Measurements from ENCODE around the gene CLIP4.

CLIP4 gene

DNA sequence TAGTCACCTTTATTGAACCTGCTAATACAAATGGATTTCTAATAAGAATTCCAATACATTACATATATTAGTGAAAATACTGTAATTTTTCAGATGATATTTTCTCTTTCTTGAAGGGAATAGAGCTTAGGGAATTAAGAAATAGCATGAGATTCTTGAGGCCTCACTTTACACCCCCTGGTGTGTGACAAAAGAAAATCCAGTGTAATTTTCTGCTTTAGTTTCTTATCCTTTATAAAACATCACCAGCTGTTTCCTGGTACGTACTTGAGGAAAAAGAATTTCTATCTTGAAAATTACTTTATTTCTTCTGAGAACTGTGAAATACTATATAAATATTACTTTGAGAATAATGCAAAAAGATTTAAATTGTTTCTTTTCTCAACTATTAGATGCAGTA, 71.6 kb downstream of the CLIP4 start (continued):
- TF ChIP-seq ZC3H10 (CRISPR knock-in tag; IDR thresholded peaks at IDR 0.05) = no peak
- TF ChIP-seq ZFP30 (CRISPR knock-in tag; IDR thresholded peaks at IDR 0.05) = no peak
- TF ChIP-seq ZFP3 (CRISPR knock-in tag; IDR thresholded peaks at IDR 0.05) = no peak
- TF ChIP-seq, protein P1, sequence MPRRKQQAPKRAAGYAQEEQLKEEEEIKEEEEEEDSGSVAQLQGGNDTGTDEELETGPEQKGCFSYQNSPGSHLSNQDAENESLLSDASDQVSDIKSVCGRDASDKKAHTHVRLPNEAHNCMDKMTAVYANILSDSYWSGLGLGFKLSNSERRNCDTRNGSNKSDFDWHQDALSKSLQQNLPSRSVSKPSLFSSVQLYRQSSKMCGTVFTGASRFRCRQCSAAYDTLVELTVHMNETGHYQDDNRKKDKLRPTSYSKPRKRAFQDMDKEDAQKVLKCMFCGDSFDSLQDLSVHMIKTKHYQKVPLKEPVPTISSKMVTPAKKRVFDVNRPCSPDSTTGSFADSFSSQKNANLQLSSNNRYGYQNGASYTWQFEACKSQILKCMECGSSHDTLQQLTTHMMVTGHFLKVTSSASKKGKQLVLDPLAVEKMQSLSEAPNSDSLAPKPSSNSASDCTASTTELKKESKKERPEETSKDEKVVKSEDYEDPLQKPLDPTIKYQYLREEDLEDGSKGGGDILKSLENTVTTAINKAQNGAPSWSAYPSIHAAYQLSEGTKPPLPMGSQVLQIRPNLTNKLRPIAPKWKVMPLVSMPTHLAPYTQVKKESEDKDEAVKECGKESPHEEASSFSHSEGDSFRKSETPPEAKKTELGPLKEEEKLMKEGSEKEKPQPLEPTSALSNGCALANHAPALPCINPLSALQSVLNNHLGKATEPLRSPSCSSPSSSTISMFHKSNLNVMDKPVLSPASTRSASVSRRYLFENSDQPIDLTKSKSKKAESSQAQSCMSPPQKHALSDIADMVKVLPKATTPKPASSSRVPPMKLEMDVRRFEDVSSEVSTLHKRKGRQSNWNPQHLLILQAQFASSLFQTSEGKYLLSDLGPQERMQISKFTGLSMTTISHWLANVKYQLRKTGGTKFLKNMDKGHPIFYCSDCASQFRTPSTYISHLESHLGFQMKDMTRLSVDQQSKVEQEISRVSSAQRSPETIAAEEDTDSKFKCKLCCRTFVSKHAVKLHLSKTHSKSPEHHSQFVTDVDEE (CRISPR knock-in tag; IDR thresholded peaks at IDR 0.05) = no peak
- TF ChIP-seq TCF4 (CRISPR knock-in tag; IDR thresholded peaks at IDR 0.05; ENCODE audit: borderline replicate concordance) = no peak

DNA sequence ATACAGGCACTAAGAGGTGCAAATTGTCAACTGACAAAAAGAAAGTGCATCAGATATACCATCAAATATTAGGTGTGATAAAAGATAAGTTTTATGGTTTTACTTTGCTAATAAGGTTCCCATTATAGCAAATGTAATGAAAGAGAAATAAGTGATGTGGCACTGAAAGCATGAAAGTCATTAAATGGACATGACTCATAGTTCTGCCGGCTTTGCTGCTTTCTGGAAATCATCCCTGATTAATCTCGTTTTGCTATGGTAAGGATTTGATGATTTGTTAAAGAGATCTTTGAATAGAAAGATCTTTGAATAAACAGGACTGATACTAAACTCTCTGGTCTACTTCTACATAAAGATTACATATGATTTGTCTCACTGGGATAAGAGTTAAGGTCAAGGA, 72.7 kb downstream of the CLIP4 start:
- TF ChIP-seq RARB (CRISPR knock-in tag; IDR thresholded peaks at IDR 0.05) (no peak), ISL1 (CRISPR knock-in tag; IDR thresholded peaks at IDR 0.05) (no peak), ZFP30 (CRISPR knock-in tag; IDR thresholded peaks at IDR 0.05) (no peak), ARNTL (CRISPR knock-in tag; IDR thresholded peaks at IDR 0.05; ENCODE audit: borderline replicate concordance, low read depth) (no peak), ZFP3 (CRISPR knock-in tag; IDR thresholded peaks at IDR 0.05) (no peak), TCF4 (CRISPR knock-in tag; IDR thresholded peaks at IDR 0.05; ENCODE audit: borderline replicate concordance) (no peak), ESRRG (CRISPR knock-in tag; IDR thresholded peaks at IDR 0.05) (no peak), GLIS3 (CRISPR knock-in tag; IDR thresholded peaks at IDR 0.05) (no peak), ZNF8 (CRISPR knock-in tag; IDR thresholded peaks at IDR 0.05) (no peak), BACH2 (CRISPR knock-in tag; IDR thresholded peaks at IDR 0.05; ENCODE audit: borderline replicate concordance) (no peak), TOX (CRISPR knock-in tag; IDR thresholded peaks at IDR 0.05; ENCODE audit: borderline replicate concordance) (no peak), ZNF70 (CRISPR knock-in tag; IDR thresholded peaks at IDR 0.05) (no peak), OSR1 (CRISPR knock-in tag; IDR thresholded peaks at IDR 0.05) (no peak), CSDC2 (CRISPR knock-in tag; IDR thresholded peaks at IDR 0.05) (no peak)
- TF ChIP-seq, protein P2, sequence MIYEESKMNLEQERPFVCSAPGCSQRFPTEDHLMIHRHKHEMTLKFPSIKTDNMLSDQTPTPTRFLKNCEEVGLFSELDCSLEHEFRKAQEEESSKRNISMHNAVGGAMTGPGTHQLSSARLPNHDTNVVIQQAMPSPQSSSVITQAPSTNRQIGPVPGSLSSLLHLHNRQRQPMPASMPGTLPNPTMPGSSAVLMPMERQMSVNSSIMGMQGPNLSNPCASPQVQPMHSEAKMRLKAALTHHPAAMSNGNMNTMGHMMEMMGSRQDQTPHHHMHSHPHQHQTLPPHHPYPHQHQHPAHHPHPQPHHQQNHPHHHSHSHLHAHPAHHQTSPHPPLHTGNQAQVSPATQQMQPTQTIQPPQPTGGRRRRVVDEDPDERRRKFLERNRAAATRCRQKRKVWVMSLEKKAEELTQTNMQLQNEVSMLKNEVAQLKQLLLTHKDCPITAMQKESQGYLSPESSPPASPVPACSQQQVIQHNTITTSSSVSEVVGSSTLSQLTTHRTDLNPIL (CRISPR knock-in tag; IDR thresholded peaks at IDR 0.05; ENCODE audit: low read depth) = no peak
- TF ChIP-seq, protein P3, sequence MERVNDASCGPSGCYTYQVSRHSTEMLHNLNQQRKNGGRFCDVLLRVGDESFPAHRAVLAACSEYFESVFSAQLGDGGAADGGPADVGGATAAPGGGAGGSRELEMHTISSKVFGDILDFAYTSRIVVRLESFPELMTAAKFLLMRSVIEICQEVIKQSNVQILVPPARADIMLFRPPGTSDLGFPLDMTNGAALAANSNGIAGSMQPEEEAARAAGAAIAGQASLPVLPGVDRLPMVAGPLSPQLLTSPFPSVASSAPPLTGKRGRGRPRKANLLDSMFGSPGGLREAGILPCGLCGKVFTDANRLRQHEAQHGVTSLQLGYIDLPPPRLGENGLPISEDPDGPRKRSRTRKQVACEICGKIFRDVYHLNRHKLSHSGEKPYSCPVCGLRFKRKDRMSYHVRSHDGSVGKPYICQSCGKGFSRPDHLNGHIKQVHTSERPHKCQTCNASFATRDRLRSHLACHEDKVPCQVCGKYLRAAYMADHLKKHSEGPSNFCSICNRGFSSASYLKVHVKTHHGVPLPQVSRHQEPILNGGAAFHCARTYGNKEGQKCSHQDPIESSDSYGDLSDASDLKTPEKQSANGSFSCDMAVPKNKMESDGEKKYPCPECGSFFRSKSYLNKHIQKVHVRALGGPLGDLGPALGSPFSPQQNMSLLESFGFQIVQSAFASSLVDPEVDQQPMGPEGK (CRISPR knock-in tag; IDR thresholded peaks at IDR 0.05; ENCODE audit: borderline replicate concordance) = no peak
- TF ChIP-seq, protein P4, sequence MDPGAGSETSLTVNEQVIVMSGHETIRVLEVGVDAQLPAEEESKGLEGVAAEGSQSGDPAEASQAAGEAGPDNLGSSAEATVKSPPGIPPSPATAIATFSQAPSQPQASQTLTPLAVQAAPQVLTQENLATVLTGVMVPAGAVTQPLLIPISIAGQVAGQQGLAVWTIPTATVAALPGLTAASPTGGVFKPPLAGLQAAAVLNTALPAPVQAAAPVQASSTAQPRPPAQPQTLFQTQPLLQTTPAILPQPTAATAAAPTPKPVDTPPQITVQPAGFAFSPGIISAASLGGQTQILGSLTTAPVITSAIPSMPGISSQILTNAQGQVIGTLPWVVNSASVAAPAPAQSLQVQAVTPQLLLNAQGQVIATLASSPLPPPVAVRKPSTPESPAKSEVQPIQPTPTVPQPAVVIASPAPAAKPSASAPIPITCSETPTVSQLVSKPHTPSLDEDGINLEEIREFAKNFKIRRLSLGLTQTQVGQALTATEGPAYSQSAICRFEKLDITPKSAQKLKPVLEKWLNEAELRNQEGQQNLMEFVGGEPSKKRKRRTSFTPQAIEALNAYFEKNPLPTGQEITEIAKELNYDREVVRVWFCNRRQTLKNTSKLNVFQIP (CRISPR knock-in tag; IDR thresholded peaks at IDR 0.05; ENCODE audit: borderline replicate concordance, low read depth) = no peak
- TF ChIP-seq, protein P5, sequence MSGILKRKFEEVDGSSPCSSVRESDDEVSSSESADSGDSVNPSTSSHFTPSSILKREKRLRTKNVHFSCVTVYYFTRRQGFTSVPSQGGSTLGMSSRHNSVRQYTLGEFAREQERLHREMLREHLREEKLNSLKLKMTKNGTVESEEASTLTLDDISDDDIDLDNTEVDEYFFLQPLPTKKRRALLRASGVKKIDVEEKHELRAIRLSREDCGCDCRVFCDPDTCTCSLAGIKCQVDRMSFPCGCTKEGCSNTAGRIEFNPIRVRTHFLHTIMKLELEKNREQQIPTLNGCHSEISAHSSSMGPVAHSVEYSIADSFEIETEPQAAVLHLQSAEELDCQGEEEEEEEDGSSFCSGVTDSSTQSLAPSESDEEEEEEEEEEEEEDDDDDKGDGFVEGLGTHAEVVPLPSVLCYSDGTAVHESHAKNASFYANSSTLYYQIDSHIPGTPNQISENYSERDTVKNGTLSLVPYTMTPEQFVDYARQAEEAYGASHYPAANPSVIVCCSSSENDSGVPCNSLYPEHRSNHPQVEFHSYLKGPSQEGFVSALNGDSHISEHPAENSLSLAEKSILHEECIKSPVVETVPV (CRISPR knock-in tag; IDR thresholded peaks at IDR 0.05) = no peak
- TF ChIP-seq, protein P1 (CRISPR knock-in tag; IDR thresholded peaks at IDR 0.05) = no peak

More for the DNA sequence above, 72.7 kb downstream of the CLIP4 start:
- ATAC-seq = peak; percentile 50; the same call in 2 of the 3 replicates

Data from SK-N-SH treated with all-trans-retinoic acid at 6 μM for 48 hours (cell line).